ENCODE measurements around the gene PPP1R14B. TPM values are rescaled to one million over a fixed set of nuclear protein-coding genes. Genes with fewer than 3 reads are reported as not detected.

The PPP1R14B gene
- total RNA-seq, 3 donors from 2014 or later = 73.6 to 142 (median 87.5) TPM

- ATAC-seq = peak; percentile 47
- TF ChIP-seq CTCF (IDR thresholded peaks at IDR 0.05) = no peak
- H3K4me1 ChIP-seq (ENCODE audit: low read depth) = peaks cover 47% of the 10 kb centered on the region
- DNase-seq = peak; percentile 75 to 86 (median 85)
- intact Hi-C loops (cut with DNase I, micrococcal nuclease) = no loop called here
- H3K36me3 ChIP-seq (ENCODE audit: low read depth) = no peaks in the 10 kb centered on the region
- peak overlapping the region; percentile 51 for H3K4me3 ChIP-seq
- no peaks in the 10 kb centered on the region for H3K9me3 ChIP-seq
Observed at GRCh38 chr11:64234647-64235379, 11.9 kb downstream of the PPP1R14B start.

GRCh38 chr11:64233913-64234586 lies 12.7 kb downstream of the PPP1R14B start, which contains the start of gene VEGFB:
Gene VEGFB (plus strand): TSS chr11:64234584. CDS start chr11:64234834, 250 bp downstream.
- no peaks in the 10 kb centered on the region for H3K9me3 ChIP-seq
- peak; percentile 73 to 87 (median 86) for DNase-seq
- ATAC-seq = peak; percentile 49
- intact Hi-C loops (cut with DNase I, micrococcal nuclease) = no loop called here
- H3K4me1 ChIP-seq (ENCODE audit: low read depth) = peaks cover 44% of the 10 kb centered on the region
- TF ChIP-seq CTCF (IDR thresholded peaks at IDR 0.05) = no peak
- no peaks in the 10 kb centered on the region for H3K36me3 ChIP-seq (ENCODE audit: low read depth)
- H3K4me3 ChIP-seq = peak within 1 kb of the TSS; percentile 51

- Histone ChIP-seq H3K9me3 (no peaks in the 10 kb centered on the region), H3K4me1 (ENCODE audit: low read depth) (peaks cover 38% of the 10 kb centered on the region), H3K36me3 (ENCODE audit: low read depth) (no peaks in the 10 kb centered on the region), H3K4me3 (no peak overlapping the region)
- intact Hi-C loops (cut with DNase I, micrococcal nuclease) = no loop called here
- ATAC-seq (no peak), DNase-seq (no peak)
- no peak for TF ChIP-seq CTCF (IDR thresholded peaks at IDR 0.05)
Observed at GRCh38 chr11:64232967-64233315, 13.8 kb downstream of the PPP1R14B start.

- DNase-seq = peak in 1 of 3 donors; percentile 39
- Histone ChIP-seq H3K9me3 (no peaks in the 10 kb centered on the region), H3K4me1 (ENCODE audit: low read depth) (peaks cover 39% of the 10 kb centered on the region), H3K4me3 (no peak overlapping the region), H3K36me3 (ENCODE audit: low read depth) (no peaks in the 10 kb centered on the region)
- intact Hi-C loops (cut with DNase I, micrococcal nuclease) = no loop called here
- no peak for TF ChIP-seq CTCF (IDR thresholded peaks at IDR 0.05)
- no peak for ATAC-seq
Observed at GRCh38 chr11:64232182-64232966, 14.4 kb downstream of the PPP1R14B start.

GRCh38 chr11:64231546-64231945 lies 15.2 kb downstream of the PPP1R14B start:
- Histone ChIP-seq H3K4me3 (no peak overlapping the region), H3K9me3 (no peaks in the 10 kb centered on the region), H3K36me3 (ENCODE audit: low read depth) (no peaks in the 10 kb centered on the region), H3K4me1 (ENCODE audit: low read depth) (peaks cover 44% of the 10 kb centered on the region)
- no peak for ATAC-seq
- peak in 1 of 3 donors; percentile 36 for DNase-seq
- intact Hi-C loops (cut with DNase I, micrococcal nuclease) = no loop called here
- no peak for TF ChIP-seq CTCF (IDR thresholded peaks at IDR 0.05)

Measured in mucosa of descending colon (tissue), 3 donors.